Measurements from ENCODE around the gene FUCA1.
A peak's percentile ranks its signal among the peaks of the same experiment; 100 is the strongest.
"Not testable (repeated sequence)": the region's sequence is repeated elsewhere in the genome, so short reads cannot be mapped to it uniquely, and the experiment has no call there.

The FUCA1 gene

GRCh38 chr1:23802809-23803342 lies 65.2 kb downstream of the FUCA1 start:
- not testable (repeated sequence) for DNase-seq (ENCODE audit: low read depth in 2 of 2, low spot score in 1 of 2)

GRCh38 chr1:23801876-23802275 lies 66.2 kb downstream of the FUCA1 start:
- no peak for DNase-seq (ENCODE audit: low read depth in 2 of 2, low spot score in 1 of 2)

- no peak for DNase-seq (ENCODE audit: low read depth in 2 of 2, low spot score in 1 of 2)
Measured at GRCh38 chr1:23801338-23801748, 66.7 kb downstream of the FUCA1 start.

GRCh38 chr1:23800400-23801337 lies 67.4 kb downstream of the FUCA1 start, which contains the start of gene GALE:
GALE (minus strand) TSS chr1:23800754; CDS start chr1:23799007, 1,747 bp downstream.
- peak; percentile 95 to 97 for DNase-seq (ENCODE audit: low read depth in 2 of 2, low spot score in 1 of 2)

- no peak for DNase-seq (ENCODE audit: low read depth in 2 of 2, low spot score in 1 of 2)
Measured at GRCh38 chr1:23799570-23800399, 68.3 kb downstream of the FUCA1 start.

GRCh38 chr1:23799255-23799569 lies 68.9 kb downstream of the FUCA1 start:
- DNase-seq (ENCODE audit: low read depth in 2 of 2, low spot score in 1 of 2) = no peak

GRCh38 chr1:23798662-23799142 lies 69.4 kb downstream of the FUCA1 start:
- DNase-seq (ENCODE audit: low read depth in 2 of 2, low spot score in 1 of 2) = no peak

- DNase-seq (ENCODE audit: low read depth in 2 of 2, low spot score in 1 of 2) = no peak
Measured at GRCh38 chr1:23797478-23798448, 70.3 kb downstream of the FUCA1 start.

- DNase-seq (ENCODE audit: low read depth in 2 of 2, low spot score in 1 of 2) = no peak
Measured at GRCh38 chr1:23796466-23797271, 71.4 kb downstream of the FUCA1 start.

- no peak for DNase-seq (ENCODE audit: low read depth in 2 of 2, low spot score in 1 of 2)
Measured at GRCh38 chr1:23795676-23796465, 72.2 kb downstream of the FUCA1 start.
